ENCODE measurements around the gene MEGF11.

DNA sequence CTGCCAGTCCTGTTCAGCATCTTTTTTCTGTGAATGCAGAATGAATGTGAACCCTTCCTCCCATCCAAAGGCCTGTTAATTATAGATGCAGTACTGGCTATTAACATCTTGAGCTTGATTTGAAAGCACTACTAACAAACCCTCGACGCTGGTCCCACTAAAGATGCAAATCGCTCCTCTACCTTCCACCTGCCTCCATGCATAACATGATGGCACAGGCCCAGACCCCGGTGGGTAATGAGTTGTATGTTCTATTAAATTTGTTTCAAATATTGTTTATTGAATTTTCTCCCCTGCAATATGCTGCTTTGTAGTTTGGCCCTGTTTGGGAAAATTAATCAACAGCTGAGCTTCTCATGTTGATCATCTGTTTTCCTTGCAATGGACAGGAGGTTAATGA, 314.9 kb downstream of the MEGF11 start:
- TF ChIP-seq, protein P1, sequence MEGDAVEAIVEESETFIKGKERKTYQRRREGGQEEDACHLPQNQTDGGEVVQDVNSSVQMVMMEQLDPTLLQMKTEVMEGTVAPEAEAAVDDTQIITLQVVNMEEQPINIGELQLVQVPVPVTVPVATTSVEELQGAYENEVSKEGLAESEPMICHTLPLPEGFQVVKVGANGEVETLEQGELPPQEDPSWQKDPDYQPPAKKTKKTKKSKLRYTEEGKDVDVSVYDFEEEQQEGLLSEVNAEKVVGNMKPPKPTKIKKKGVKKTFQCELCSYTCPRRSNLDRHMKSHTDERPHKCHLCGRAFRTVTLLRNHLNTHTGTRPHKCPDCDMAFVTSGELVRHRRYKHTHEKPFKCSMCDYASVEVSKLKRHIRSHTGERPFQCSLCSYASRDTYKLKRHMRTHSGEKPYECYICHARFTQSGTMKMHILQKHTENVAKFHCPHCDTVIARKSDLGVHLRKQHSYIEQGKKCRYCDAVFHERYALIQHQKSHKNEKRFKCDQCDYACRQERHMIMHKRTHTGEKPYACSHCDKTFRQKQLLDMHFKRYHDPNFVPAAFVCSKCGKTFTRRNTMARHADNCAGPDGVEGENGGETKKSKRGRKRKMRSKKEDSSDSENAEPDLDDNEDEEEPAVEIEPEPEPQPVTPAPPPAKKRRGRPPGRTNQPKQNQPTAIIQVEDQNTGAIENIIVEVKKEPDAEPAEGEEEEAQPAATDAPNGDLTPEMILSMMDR (IDR thresholded peaks at IDR 0.05) = no peak
- no peak for TF ChIP-seq POLR2A (IDR thresholded peaks at IDR 0.05)

Measured in uterus (tissue), 2 donors.